ENCODE data around the gene TEX14. TPM values are rescaled to one million over a fixed set of nuclear protein-coding genes. Genes with fewer than 3 reads are reported as not detected.

The TEX14 gene
- polyA plus RNA-seq, 2 donors = 0.02 to 0.05 TPM

DNA sequence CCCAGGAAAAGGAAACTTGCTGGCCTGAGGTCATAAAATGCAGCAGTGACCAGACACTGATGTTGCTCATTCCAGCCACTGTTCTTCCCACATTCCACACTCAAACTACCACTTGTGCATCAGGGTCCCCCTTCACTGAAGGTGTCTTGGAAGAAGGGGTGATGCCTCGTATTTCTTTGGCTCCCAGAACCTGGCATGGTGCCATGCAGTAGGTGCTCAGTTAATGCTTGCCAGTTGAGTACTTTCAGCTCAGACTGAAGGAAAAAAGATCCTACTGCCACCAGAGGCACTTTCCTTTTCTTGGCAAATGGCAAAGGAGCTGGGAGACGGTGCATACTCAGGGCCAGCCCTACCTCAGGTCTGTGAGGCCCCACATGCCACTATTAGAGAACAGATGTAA, 73.5 kb downstream of the TEX14 start:
- no peak overlapping the region for H3K27ac ChIP-seq (ENCODE audit: low read depth in 2 of 2, low read length in 1 of 2)
- H3K9me3 ChIP-seq (ENCODE audit: control insufficient read depth in 2 of 2, insufficient read depth in 1 of 2, low read depth in 1 of 2, low read length in 1 of 2) = no peaks in the 10 kb centered on the region
- H3K4me1 ChIP-seq (ENCODE audit: control insufficient read depth in 2 of 2, insufficient read depth in 2 of 2, low read length in 1 of 2) = no peaks in the 10 kb centered on the region
- no peaks in the 10 kb centered on the region for H3K36me3 ChIP-seq (ENCODE audit: control insufficient read depth in 2 of 2, insufficient read depth in 2 of 2, low read length in 1 of 2)
- WGBS, 2 donors = 56% methylated on average over 2 of the region's 2 CpGs
- no peak overlapping the region for H3K4me3 ChIP-seq (ENCODE audit: low read depth in 1 of 2, low read length in 2 of 2)
- H3K27me3 ChIP-seq (ENCODE audit: control insufficient read depth in 1 of 2, insufficient read depth in 2 of 2, low read length in 2 of 2) = no peaks in the 10 kb centered on the region

DNA sequence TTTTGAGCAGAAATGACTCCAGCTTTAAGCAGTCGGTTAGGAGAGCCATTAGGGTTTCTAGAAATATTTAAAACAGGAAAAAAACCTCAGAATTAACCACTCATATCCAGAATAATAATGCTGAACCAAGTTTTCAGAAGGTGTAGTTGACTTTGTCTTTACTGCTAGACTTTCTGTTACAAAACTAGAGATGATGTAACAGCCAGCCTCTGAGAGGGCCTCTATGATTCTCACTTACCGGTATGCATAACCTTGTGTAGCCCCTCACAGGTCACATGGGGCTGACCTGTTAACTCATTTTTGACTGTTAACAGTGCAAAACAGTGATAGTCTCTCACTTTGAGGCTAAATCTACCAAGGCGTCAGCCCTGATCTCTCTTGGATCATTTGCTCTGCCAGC, 74.3 kb downstream of the TEX14 start:
- no peaks in the 10 kb centered on the region for H3K4me1 ChIP-seq (ENCODE audit: control insufficient read depth in 2 of 2, insufficient read depth in 2 of 2, low read length in 1 of 2)
- H3K36me3 ChIP-seq (ENCODE audit: control insufficient read depth in 2 of 2, insufficient read depth in 2 of 2, low read length in 1 of 2) = no peaks in the 10 kb centered on the region
- no peak overlapping the region for H3K4me3 ChIP-seq (ENCODE audit: low read depth in 1 of 2, low read length in 2 of 2)
- no peaks in the 10 kb centered on the region for H3K27me3 ChIP-seq (ENCODE audit: control insufficient read depth in 1 of 2, insufficient read depth in 2 of 2, low read length in 2 of 2)
- H3K9me3 ChIP-seq (ENCODE audit: control insufficient read depth in 2 of 2, insufficient read depth in 1 of 2, low read depth in 1 of 2, low read length in 1 of 2) = no peaks in the 10 kb centered on the region
- WGBS, 2 donors = 72 to 80% methylated on average over 3 of the region's 3 CpGs
- no peak overlapping the region for H3K27ac ChIP-seq (ENCODE audit: low read depth in 2 of 2, low read length in 1 of 2)

DNA sequence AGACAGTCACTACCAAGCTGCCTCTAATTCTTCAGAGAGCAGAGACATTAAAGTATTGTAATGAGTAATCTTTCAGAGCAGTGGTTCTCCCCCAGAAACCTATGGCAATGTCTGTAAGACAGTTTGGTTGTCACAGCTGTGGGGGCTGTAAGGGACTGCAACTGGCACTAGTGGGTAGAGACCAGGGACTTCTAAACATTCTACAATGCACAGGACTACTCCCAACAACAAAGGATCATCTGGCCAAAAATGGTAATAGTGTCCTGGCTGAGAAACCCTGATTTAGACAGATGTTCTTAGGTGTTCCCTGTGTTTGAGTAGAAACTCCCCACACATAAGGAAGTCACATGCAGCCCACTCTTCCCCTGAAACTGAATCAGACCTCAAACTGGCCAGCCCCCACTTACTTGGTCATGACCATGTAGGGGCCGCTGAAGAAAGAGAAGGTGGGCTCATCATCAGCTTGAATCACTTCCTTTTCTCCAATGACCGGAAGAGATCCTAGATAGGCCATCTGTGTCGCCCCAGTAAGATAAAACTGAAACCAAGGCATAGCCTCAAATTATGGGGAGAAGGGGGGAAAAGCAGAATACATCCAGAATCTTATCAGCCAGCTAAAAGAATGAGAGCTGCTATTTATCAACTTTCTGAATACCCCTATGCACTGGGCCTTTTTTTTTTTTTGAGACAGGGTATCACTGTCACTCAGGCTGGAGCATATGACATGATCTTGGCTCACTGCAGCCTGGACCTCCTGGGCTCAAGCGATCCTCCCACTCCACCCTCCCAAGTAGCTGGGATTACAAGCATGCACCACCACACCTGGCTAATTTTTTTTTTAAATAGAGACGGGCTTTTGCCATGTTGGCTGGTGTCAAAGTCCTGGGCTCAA, 75.8 kb downstream of the TEX14 start:
- Histone ChIP-seq H3K4me3 (ENCODE audit: low read depth in 1 of 2, low read length in 2 of 2) (no peak overlapping the region), H3K4me1 (ENCODE audit: control insufficient read depth in 2 of 2, insufficient read depth in 2 of 2, low read length in 1 of 2) (no peaks in the 10 kb centered on the region), H3K9me3 (ENCODE audit: control insufficient read depth in 2 of 2, insufficient read depth in 1 of 2, low read depth in 1 of 2, low read length in 1 of 2) (no peaks in the 10 kb centered on the region), H3K36me3 (ENCODE audit: control insufficient read depth in 2 of 2, insufficient read depth in 2 of 2, low read length in 1 of 2) (no peaks in the 10 kb centered on the region), H3K27me3 (ENCODE audit: control insufficient read depth in 1 of 2, insufficient read depth in 2 of 2, low read length in 2 of 2) (no peaks in the 10 kb centered on the region), H3K27ac (ENCODE audit: low read depth in 2 of 2, low read length in 1 of 2) (no peak overlapping the region)
- WGBS, 2 donors = 79 to 83% methylated on average over 5 of the region's 5 CpGs

DNA sequence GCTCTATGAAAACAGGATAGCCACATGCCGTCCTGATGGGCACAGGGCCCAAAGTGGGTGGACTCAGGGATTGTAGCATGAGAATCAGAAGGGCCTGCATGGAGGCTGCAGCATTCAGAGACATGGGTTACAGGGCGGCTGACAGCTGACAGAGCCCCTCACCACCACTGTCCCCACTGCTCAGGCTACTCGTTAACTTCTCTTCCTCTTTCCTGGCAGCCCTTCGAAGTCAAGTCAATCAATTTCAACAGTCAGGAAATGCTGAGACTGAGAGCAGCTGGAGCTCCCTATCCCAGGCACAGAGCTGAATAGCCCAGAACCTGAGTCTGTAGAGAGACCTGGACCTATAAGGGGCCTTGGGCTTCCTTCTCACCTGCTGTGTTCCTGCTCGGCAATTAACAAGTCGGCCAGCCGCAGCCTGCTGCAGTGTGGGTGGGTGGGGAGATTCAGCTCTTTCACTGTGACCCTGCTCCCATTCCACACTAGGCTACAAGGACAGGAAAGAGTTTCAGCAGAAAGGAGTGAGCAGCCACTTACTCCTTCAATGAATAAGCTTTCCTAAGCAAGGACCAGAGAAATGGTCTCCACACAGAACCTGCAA, 76.9 kb downstream of the TEX14 start:
- Histone ChIP-seq H3K36me3 (ENCODE audit: control insufficient read depth in 2 of 2, insufficient read depth in 2 of 2, low read length in 1 of 2) (no peaks in the 10 kb centered on the region), H3K4me3 (ENCODE audit: low read depth in 1 of 2, low read length in 2 of 2) (no peak overlapping the region), H3K27me3 (ENCODE audit: control insufficient read depth in 1 of 2, insufficient read depth in 2 of 2, low read length in 2 of 2) (no peaks in the 10 kb centered on the region), H3K27ac (ENCODE audit: low read depth in 2 of 2, low read length in 1 of 2) (no peak overlapping the region), H3K4me1 (ENCODE audit: control insufficient read depth in 2 of 2, insufficient read depth in 2 of 2, low read length in 1 of 2) (no peaks in the 10 kb centered on the region), H3K9me3 (ENCODE audit: control insufficient read depth in 2 of 2, insufficient read depth in 1 of 2, low read depth in 1 of 2, low read length in 1 of 2) (no peaks in the 10 kb centered on the region)
- 52 to 55% methylated on average over 7 of the region's 7 CpGs for WGBS, 2 donors

DNA sequence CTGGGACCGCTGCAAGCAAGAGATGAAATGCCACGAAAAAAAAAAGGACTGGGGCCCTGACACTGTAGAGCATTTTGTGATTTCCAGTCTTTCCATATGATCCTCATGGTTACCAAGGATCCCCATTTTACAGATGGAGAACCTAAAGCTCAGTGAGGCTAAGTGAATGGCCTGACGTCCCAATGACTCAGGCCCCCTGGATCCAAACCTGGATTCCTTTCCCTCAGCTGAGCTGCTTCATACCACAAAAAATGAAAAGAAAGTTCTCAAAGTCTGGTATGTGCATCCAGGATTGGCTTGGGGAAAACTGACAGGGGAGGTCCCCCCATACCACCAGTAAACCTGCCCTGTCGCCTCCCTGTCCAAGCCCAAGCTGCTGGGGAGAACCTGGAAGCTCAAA, 80.5 kb downstream of the TEX14 start:
- 81 to 83% methylated on average over 4 of the region's 4 CpGs for WGBS, 2 donors
- H3K4me3 ChIP-seq (ENCODE audit: low read depth in 1 of 2, low read length in 2 of 2) = no peak overlapping the region
- no peaks in the 10 kb centered on the region for H3K9me3 ChIP-seq (ENCODE audit: control insufficient read depth in 2 of 2, insufficient read depth in 1 of 2, low read depth in 1 of 2, low read length in 1 of 2)
- H3K27ac ChIP-seq (ENCODE audit: low read depth in 2 of 2, low read length in 1 of 2) = no peak overlapping the region
- H3K36me3 ChIP-seq (ENCODE audit: control insufficient read depth in 2 of 2, insufficient read depth in 2 of 2, low read length in 1 of 2) = no peaks in the 10 kb centered on the region
- no peaks in the 10 kb centered on the region for H3K4me1 ChIP-seq (ENCODE audit: control insufficient read depth in 2 of 2, insufficient read depth in 2 of 2, low read length in 1 of 2)
- H3K27me3 ChIP-seq (ENCODE audit: control insufficient read depth in 1 of 2, insufficient read depth in 2 of 2, low read length in 2 of 2) = no peaks in the 10 kb centered on the region

DNA sequence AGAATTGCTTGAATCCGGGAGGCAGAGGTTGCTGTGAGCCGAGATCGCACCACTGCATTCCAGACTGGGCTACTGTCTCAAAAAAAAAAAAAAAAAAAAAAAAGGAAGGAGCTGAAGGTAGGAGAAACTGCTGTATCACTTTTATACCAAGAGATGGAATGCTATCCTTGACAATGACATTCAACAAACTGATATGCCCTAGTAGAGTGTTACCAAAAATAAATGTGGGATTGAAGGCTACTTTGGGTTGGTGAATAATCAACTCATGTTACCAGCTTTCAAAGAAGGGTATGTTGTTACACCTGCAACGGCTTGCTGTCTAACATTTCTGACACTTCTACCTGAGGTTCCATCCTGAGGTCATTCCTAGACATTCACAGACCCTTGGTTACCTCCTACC, 84.9 kb downstream of the TEX14 start:
- H3K4me3 ChIP-seq (ENCODE audit: low read depth in 1 of 2, low read length in 2 of 2) = no peak overlapping the region
- no peaks in the 10 kb centered on the region for H3K4me1 ChIP-seq (ENCODE audit: control insufficient read depth in 2 of 2, insufficient read depth in 2 of 2, low read length in 1 of 2)
- H3K27me3 ChIP-seq (ENCODE audit: control insufficient read depth in 1 of 2, insufficient read depth in 2 of 2, low read length in 2 of 2) = no peaks in the 10 kb centered on the region
- H3K9me3 ChIP-seq (ENCODE audit: control insufficient read depth in 2 of 2, insufficient read depth in 1 of 2, low read depth in 1 of 2, low read length in 1 of 2) = no peaks in the 10 kb centered on the region
- no peak overlapping the region for H3K27ac ChIP-seq (ENCODE audit: low read depth in 2 of 2, low read length in 1 of 2)
- 88 to 90% methylated on average over 4 of the region's 4 CpGs for WGBS, 2 donors
- no peaks in the 10 kb centered on the region for H3K36me3 ChIP-seq (ENCODE audit: control insufficient read depth in 2 of 2, insufficient read depth in 2 of 2, low read length in 1 of 2)

DNA sequence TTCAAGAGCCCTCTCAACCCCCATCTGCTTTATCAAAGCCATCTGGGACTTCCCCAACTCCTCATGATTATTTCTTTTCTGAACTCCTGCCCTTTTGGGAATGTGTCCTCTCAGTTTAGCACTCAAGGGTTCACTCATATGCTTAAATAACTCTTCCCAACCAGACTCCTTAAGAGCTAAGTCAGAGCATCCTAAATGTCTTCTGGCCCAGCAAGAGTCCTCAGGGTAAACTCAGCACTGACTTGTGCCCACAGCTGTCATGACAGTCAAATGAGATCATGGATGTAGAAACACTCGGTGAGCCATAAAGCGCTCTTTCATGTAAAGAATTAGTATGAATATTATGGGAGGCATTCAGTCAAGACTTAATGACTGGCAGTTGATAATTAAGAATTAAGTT, 85.9 kb downstream of the TEX14 start:
- 86 to 88% methylated on average over 2 of the region's 2 CpGs for WGBS, 2 donors
- Histone ChIP-seq H3K36me3 (ENCODE audit: control insufficient read depth in 2 of 2, insufficient read depth in 2 of 2, low read length in 1 of 2) (no peaks in the 10 kb centered on the region), H3K27me3 (ENCODE audit: control insufficient read depth in 1 of 2, insufficient read depth in 2 of 2, low read length in 2 of 2) (no peaks in the 10 kb centered on the region), H3K4me1 (ENCODE audit: control insufficient read depth in 2 of 2, insufficient read depth in 2 of 2, low read length in 1 of 2) (no peaks in the 10 kb centered on the region), H3K4me3 (ENCODE audit: low read depth in 1 of 2, low read length in 2 of 2) (no peak overlapping the region), H3K9me3 (ENCODE audit: control insufficient read depth in 2 of 2, insufficient read depth in 1 of 2, low read depth in 1 of 2, low read length in 1 of 2) (no peaks in the 10 kb centered on the region), H3K27ac (ENCODE audit: low read depth in 2 of 2, low read length in 1 of 2) (no peak overlapping the region)

DNA sequence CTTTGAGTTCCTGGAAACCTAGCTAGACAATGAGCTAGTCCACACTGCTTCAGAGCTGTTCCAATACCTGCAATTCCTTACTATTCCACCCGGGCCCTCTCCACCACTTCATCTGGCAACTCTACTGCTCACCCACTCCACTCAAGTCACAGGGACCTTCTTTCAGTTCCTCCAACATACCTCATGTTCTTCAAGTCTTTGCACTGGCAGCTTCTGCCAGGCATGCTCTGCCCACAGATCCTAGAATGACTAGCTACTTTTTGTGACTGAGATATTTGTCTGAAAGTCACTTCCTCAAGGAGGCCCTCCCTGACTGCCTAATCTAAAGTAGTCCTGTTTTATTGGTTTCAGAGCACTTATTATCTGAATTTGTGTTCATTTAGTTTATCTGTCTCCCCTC, 86.4 kb downstream of the TEX14 start:
- H3K27me3 ChIP-seq (ENCODE audit: control insufficient read depth in 1 of 2, insufficient read depth in 2 of 2, low read length in 2 of 2) = no peaks in the 10 kb centered on the region
- H3K27ac ChIP-seq (ENCODE audit: low read depth in 2 of 2, low read length in 1 of 2) = no peak overlapping the region
- no peaks in the 10 kb centered on the region for H3K36me3 ChIP-seq (ENCODE audit: control insufficient read depth in 2 of 2, insufficient read depth in 2 of 2, low read length in 1 of 2)
- no peak overlapping the region for H3K4me3 ChIP-seq (ENCODE audit: low read depth in 1 of 2, low read length in 2 of 2)
- no peaks in the 10 kb centered on the region for H3K4me1 ChIP-seq (ENCODE audit: control insufficient read depth in 2 of 2, insufficient read depth in 2 of 2, low read length in 1 of 2)
- no peaks in the 10 kb centered on the region for H3K9me3 ChIP-seq (ENCODE audit: control insufficient read depth in 2 of 2, insufficient read depth in 1 of 2, low read depth in 1 of 2, low read length in 1 of 2)
- WGBS, 2 donors = 47 to 67% methylated on average over 1 of the region's 1 CpG

DNA sequence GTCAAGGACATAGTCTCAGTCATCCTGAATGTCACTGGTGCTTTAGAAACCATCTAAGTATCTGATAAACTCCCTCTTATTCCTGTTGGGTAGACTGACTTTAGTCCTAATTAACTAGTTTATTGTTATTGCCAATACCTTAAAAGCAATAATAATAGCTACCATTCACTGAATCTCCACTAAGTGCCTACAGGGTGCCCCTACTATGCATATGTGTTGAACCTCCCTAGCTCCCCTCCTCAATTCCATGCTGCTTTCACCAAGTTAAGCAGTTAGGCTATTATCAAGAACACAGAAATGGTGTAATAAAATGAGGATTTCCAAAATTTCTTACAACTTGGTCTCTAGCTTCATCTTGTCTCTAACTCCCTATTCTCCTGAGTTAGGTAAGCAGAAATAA, 89.9 kb downstream of the TEX14 start:
- no peak overlapping the region for H3K27ac ChIP-seq (ENCODE audit: low read depth in 2 of 2, low read length in 1 of 2)
- no peaks in the 10 kb centered on the region for H3K36me3 ChIP-seq (ENCODE audit: control insufficient read depth in 2 of 2, insufficient read depth in 2 of 2, low read length in 1 of 2)
- no peaks in the 10 kb centered on the region for H3K27me3 ChIP-seq (ENCODE audit: control insufficient read depth in 1 of 2, insufficient read depth in 2 of 2, low read length in 2 of 2)
- H3K4me1 ChIP-seq (ENCODE audit: control insufficient read depth in 2 of 2, insufficient read depth in 2 of 2, low read length in 1 of 2) = no peaks in the 10 kb centered on the region
- no peaks in the 10 kb centered on the region for H3K9me3 ChIP-seq (ENCODE audit: control insufficient read depth in 2 of 2, insufficient read depth in 1 of 2, low read depth in 1 of 2, low read length in 1 of 2)
- no peak overlapping the region for H3K4me3 ChIP-seq (ENCODE audit: low read depth in 1 of 2, low read length in 2 of 2)

DNA sequence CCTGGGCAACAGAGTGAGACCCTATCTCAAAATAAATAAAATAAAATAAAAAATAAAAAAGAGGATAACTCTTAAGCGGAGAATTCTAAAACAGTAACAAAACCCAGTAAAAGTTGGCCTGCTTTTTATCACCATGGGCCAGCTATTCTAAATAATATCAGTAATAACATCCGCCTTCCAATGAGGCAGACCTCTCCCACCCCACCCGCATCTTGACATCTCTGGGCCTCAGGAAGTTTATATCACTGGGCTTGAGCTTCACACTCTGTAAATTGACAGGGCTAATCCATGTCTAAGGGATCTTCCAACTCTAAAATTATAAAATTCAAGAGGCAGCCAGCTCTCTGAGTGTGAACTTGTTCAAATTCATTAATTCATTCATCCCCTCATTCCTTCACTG, 94.5 kb downstream of the TEX14 start:
- Histone ChIP-seq H3K27me3 (ENCODE audit: control insufficient read depth in 1 of 2, insufficient read depth in 2 of 2, low read length in 2 of 2) (no peaks in the 10 kb centered on the region), H3K27ac (ENCODE audit: low read depth in 2 of 2, low read length in 1 of 2) (no peak overlapping the region), H3K4me3 (ENCODE audit: low read depth in 1 of 2, low read length in 2 of 2) (no peak overlapping the region), H3K36me3 (ENCODE audit: control insufficient read depth in 2 of 2, insufficient read depth in 2 of 2, low read length in 1 of 2) (no peaks in the 10 kb centered on the region), H3K4me1 (ENCODE audit: control insufficient read depth in 2 of 2, insufficient read depth in 2 of 2, low read length in 1 of 2) (no peaks in the 10 kb centered on the region), H3K9me3 (ENCODE audit: control insufficient read depth in 2 of 2, insufficient read depth in 1 of 2, low read depth in 1 of 2, low read length in 1 of 2) (no peaks in the 10 kb centered on the region)
- 86 to 88% methylated on average over 3 of the region's 3 CpGs for WGBS, 2 donors

Data from esophagus (tissue), 2 donors.